PC-9 (cell line): ENCODE data around the gene AIRE. TPM values are rescaled to one million over a fixed set of nuclear protein-coding genes. Genes with fewer than 3 reads are reported as not detected.
"Not testable (repeated sequence)": the region's sequence is repeated elsewhere in the genome, so short reads cannot be mapped to it uniquely, and the experiment has no call there.

Experiments
- Bru-seq: library from RNA; stranded (reverse); fragments of 400-500 nt; gene quantifications from one replicate; lab custom pipeline; 2021; lab: Mats Ljungman, UMichigan
- BruChase-seq, 2 experiments: library from RNA; stranded (reverse); fragments of 400-500 nt; gene quantifications; one replicate each; lab custom pipeline; 2021; lab: Mats Ljungman, UMichigan
- BruUV-seq: library from RNA; stranded (reverse); fragments of 400-500 nt; replicated peaks from 2 replicates; lab custom pipeline; 2021; lab: Mats Ljungman, UMichigan
- CTCF ChIA-PET: fragments of 300-600 bp; sonication (Branson Sonifier 250); formaldehyde crosslinking; loops from one replicate; lab custom pipeline; 2022; ENCODE audit warnings: antibody characterized with exemption; lab: Charles Lee
- POLR2A ChIA-PET: fragments of 300-600 bp; sonication (Branson Sonifier 250); formaldehyde crosslinking; loops from one replicate; lab custom pipeline; 2022; ENCODE audit warnings: antibody characterized with exemption; ENCODE audit not compliant: unreplicated experiment; lab: Charles Lee
- DNase-seq, 2 experiments: peaks; one replicate each; pipeline versions ENCODE4 v3.0.0 to v3.0.0-alpha.2; 2015 to 2022; ENCODE audit warnings: mixed read lengths in 1 of 2
- H2AFZ ChIP-seq: fragments of 200-600 bp; sonication (generic); 2 replicates; pipeline ENCODE4 v1.8.1; 2017; ENCODE audit warnings: antibody characterized with exemption
- H3F3A ChIP-seq: fragments of 200-600 bp; sonication (generic); 2 replicates; pipeline ENCODE4 v1.8.1; 2017; ENCODE audit warnings: antibody characterized with exemption, mild to moderate bottlenecking, low read depth; ENCODE audit not compliant: insufficient read depth
- H3K27ac ChIP-seq: fragments of 200-600 bp; sonication (generic); 2 replicates; pipeline ENCODE4 v1.6.1; 2016; ENCODE audit warnings: mixed run types
- H3K27me3 ChIP-seq: fragments of 200-600 bp; sonication (generic); 2 replicates; pipeline ENCODE4 v1.6.1; 2016; ENCODE audit warnings: low read depth, mixed run types; ENCODE audit not compliant: insufficient read depth
- H3K36me3 ChIP-seq: fragments of 200-600 bp; sonication (generic); 2 replicates; pipeline ENCODE4 v1.6.1; 2016; ENCODE audit warnings: low read depth, mixed run types
- H3K4me1 ChIP-seq: fragments of 200-600 bp; sonication (generic); replicated peaks from 2 replicates; pipeline ENCODE4 v1.6.1; 2016; ENCODE audit warnings: mixed run types; ENCODE audit not compliant: insufficient read depth
- H3K4me2 ChIP-seq: fragments of 200-600 bp; sonication (generic); 2 replicates; pipeline ENCODE4 v1.6.1; 2017; ENCODE audit warnings: mixed run types
- H3K4me3 ChIP-seq: fragments of 200-600 bp; sonication (generic); 2 replicates; pipeline ENCODE4 v1.6.1; 2016; ENCODE audit warnings: mixed run types
- H3K79me2 ChIP-seq: fragments of 200-600 bp; sonication (generic); 2 replicates; pipeline ENCODE4 v1.6.1; 2017; ENCODE audit warnings: low read depth, mixed run types
- H3K9me2 ChIP-seq: fragments of 200-600 bp; sonication (generic); 2 replicates; pipeline ENCODE4 v1.8.1; 2017; ENCODE audit warnings: mild to moderate bottlenecking; ENCODE audit not compliant: insufficient read depth
- H3K9me3 ChIP-seq: fragments of 200-600 bp; sonication (generic); 2 replicates; pipeline ENCODE4 v1.8.1; 2016; ENCODE audit warnings: low read depth; ENCODE audit not compliant: insufficient read depth
- H4K20me1 ChIP-seq: fragments of 200-600 bp; sonication (generic); 2 replicates; pipeline ENCODE4 v1.8.1; 2017; ENCODE audit not compliant: insufficient read depth
- EZH2 ChIP-seq: fragments of 200-600 bp; sonication (generic); IDR thresholded peaks from 2 replicates; pipeline ENCODE4 v1.8.0; 2017; ENCODE audit warnings: antibody characterized with exemption, low read depth
- intact Hi-C: fragments of 100-400 bp; cut with micrococcal nuclease; formaldehyde crosslinking; loops from one replicate; pipeline ENCODE4 v1.10.0; 2022; ENCODE audit not compliant: unreplicated experiment
- long read RNA-seq: library from polyadenylated mRNA; stranded (forward); transcript quantifications from one replicate; pipeline ENCODE4 v2.0.0, GENCODE V29; 2022
- total RNA-seq: library from RNA; stranded (reverse); gene quantifications from 2 replicates; pipeline ENCODE4 v1.2.3, GENCODE V29; 2021
- TF ChIP-seq, protein P1 (sequence below): fragments of 200-600 bp; sonication (generic); conservative IDR thresholded peaks from 2 replicates; pipeline ENCODE4 v1.6.1; 2017; ENCODE audit warnings: mixed run types, antibody characterized with exemption, mild to moderate bottlenecking, moderate library complexity

AIRE gene
- not detected in 2 replicates for total RNA-seq
- Bru-seq, nascent RNA, result not detected
- not detected for BruChase-seq, experiment 1, labeled RNA remaining after a 2-hour chase
- BruChase-seq, experiment 2, labeled RNA remaining after a 6-hour chase, result not detected
- long read RNA-seq, result 0 reads

DNA sequence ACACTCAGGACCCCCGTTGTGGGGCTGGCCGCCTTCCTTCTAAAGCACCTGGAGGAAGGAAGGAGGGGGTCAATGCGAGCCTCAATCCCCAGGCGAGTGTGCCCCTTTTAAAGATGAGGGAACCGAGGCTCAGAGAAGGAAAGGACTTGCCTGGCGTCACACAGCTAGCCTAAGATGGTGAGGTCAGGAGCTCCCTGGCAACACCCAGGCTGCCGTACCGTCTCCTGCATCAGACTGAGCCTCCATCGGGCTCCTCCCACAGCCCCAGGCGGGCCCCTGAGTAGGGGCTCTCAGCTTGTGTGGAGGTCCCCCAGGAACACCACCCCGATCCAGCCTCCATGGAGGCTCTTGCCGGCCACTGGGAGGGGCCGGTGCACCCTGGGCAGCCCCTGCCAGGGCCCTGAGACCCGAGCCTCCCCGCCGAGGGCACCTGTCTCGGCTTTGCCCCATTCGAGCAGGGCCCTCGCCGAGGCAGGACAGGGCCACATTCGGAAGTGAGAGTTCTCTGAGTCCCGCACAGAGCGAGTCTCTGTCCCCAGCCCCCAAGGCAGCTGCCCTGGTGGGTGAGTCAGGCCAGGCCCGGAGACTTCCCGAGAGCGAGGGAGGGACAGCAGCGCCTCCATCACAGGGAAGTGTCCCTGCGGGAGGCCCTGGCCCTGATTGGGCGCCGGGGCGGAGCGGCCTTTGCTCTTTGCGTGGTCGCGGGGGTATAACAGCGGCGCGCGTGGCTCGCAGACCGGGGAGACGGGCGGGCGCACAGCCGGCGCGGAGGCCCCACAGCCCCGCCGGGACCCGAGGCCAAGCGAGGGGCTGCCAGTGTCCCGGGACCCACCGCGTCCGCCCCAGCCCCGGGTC is at the start of gene AIRE:
Gene AIRE, plus strand, starts transcription at position 739 of the 855 bp plus-strand sequence. CDS start 131 bp downstream, outside the sequence.
- CTCF ChIA-PET, result no interaction called here

DNA sequence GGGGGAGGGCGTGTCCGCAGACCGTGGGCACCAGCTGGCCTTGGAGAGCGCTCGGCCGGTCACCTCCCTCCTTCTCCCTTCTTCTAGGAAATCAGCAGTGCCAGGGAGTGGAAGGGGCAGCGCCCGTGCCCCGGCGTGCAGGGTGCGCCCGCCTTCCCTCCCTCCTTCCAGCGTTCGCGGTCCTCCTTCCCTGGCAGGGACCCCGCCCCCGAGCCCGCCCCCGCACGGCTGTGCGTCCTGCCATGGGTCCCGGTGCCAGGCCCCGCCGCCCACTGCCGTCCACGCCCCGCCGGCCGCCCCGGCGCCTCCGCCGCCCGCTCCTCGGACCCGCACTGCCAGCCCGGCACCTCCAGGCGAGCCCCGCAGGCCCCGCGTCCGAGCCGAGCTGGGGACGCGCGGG is 45.3 kb upstream of the AIRE start:
- BruUV-seq, intact Hi-C loops, H3K27ac ChIP-seq, POLR2A ChIA-PET, H3K9me3 ChIP-seq, H3F3A ChIP-seq, H3K4me3 ChIP-seq, H3K9me2 ChIP-seq, CTCF ChIA-PET, H3K27me3 ChIP-seq, DNase-seq, H4K20me1 ChIP-seq, H3K36me3 ChIP-seq, H3K4me1 ChIP-seq, H3K79me2 ChIP-seq, H2AFZ ChIP-seq, H3K4me2 ChIP-seq: not testable (repeated sequence)

More for the DNA sequence above, at the start of gene AIRE:
- no peaks in the 10 kb centered on the region for H4K20me1 ChIP-seq
- H3K27me3 ChIP-seq, result peaks cover 21% of the 10 kb centered on the region
- H3K79me2 ChIP-seq, result no peaks in the 10 kb centered on the region
- no peak within 1 kb of the TSS for H2AFZ ChIP-seq
- peak within 1 kb of the TSS; percentile 16; the same call in 1 of the 2 replicates for H3K4me2 ChIP-seq
- no peak within 1 kb of the TSS for H3K4me3 ChIP-seq
- no peaks in the 10 kb centered on the region for H3K4me1 ChIP-seq
- no peak for DNase-seq
- H3K9me2 ChIP-seq, result no peaks in the 10 kb centered on the region
- H3K9me3 ChIP-seq, result no peaks in the 10 kb centered on the region
- H3K36me3 ChIP-seq, result no peaks in the 10 kb centered on the region
- no peak for TF ChIP-seq EZH2
- TF ChIP-seq, protein P1, sequence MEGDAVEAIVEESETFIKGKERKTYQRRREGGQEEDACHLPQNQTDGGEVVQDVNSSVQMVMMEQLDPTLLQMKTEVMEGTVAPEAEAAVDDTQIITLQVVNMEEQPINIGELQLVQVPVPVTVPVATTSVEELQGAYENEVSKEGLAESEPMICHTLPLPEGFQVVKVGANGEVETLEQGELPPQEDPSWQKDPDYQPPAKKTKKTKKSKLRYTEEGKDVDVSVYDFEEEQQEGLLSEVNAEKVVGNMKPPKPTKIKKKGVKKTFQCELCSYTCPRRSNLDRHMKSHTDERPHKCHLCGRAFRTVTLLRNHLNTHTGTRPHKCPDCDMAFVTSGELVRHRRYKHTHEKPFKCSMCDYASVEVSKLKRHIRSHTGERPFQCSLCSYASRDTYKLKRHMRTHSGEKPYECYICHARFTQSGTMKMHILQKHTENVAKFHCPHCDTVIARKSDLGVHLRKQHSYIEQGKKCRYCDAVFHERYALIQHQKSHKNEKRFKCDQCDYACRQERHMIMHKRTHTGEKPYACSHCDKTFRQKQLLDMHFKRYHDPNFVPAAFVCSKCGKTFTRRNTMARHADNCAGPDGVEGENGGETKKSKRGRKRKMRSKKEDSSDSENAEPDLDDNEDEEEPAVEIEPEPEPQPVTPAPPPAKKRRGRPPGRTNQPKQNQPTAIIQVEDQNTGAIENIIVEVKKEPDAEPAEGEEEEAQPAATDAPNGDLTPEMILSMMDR, result no peak
- intact Hi-C loops, result no loop called here
- POLR2A ChIA-PET, result no interaction called here
- H3K27ac ChIP-seq, result no peak within 1 kb of the TSS
- H3F3A ChIP-seq, result no peaks in the 10 kb centered on the region
- no TSS peak for BruUV-seq

DNA sequence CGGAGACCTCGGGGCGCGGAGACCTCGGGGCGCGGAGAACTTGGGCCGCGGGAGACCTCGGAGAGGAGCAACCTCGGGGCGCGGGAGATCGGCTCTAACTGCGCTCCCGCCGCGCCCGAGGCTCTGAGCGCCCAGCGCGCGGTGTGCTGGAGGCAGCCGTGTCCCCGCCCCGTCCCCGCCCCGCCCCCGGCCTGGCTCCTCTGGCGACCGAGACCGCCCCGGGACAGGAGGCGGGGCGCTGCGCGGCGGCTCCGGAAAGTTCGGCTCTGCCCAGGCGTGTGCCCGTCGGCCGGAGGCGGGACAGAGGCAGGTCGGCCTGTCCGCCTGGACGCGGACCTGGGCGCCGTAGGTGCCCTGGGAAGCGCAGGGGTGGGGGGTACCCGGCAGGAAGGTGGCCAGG is 44.8 kb upstream of the AIRE start, which contains the start of gene ICOSLG:
Gene ICOSLG, minus strand, starts transcription at position 102 of the 400 bp plus-strand sequence. CDS start 126 bp downstream, outside the sequence.
- not testable (repeated sequence) for H4K20me1 ChIP-seq

DNA sequence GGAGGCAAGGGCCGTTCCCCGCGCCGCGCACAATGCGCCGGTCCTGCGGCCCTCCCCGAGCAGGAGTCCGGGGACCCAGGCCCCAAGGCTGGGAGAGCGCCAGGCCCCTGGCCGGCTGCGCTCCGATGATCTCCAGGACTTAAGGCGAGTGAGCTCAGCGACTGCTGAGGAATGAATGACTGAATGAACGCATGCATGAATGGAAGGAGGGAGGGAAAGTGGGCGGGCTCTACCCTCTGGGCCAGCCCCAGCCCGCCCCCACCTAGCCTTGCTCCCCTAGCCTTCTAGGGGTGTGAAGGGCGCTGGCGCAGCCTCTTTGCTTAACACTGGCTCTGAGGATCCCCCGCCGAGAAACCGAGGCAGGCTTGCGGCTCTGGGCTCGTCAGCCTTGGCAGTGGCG is 44.4 kb upstream of the AIRE start:
- H2AFZ ChIP-seq, H3K4me1 ChIP-seq, H3K79me2 ChIP-seq, H3K9me2 ChIP-seq, H3K9me3 ChIP-seq, intact Hi-C loops, H3F3A ChIP-seq, H4K20me1 ChIP-seq, BruUV-seq, CTCF ChIA-PET, H3K4me2 ChIP-seq, DNase-seq, H3K36me3 ChIP-seq, H3K27me3 ChIP-seq, H3K4me3 ChIP-seq, H3K27ac ChIP-seq, POLR2A ChIA-PET: not testable (repeated sequence)

More for the DNA sequence above, 44.8 kb upstream of the AIRE start, which contains the start of gene ICOSLG:
- H3K4me3 ChIP-seq, H3K27me3 ChIP-seq, DNase-seq, H3K4me2 ChIP-seq, H3K9me3 ChIP-seq, H3K79me2 ChIP-seq, H2AFZ ChIP-seq, H3K27ac ChIP-seq, BruUV-seq, intact Hi-C loops, H3K4me1 ChIP-seq, H3F3A ChIP-seq, CTCF ChIA-PET, POLR2A ChIA-PET, H3K36me3 ChIP-seq, H3K9me2 ChIP-seq: not testable (repeated sequence)

DNA sequence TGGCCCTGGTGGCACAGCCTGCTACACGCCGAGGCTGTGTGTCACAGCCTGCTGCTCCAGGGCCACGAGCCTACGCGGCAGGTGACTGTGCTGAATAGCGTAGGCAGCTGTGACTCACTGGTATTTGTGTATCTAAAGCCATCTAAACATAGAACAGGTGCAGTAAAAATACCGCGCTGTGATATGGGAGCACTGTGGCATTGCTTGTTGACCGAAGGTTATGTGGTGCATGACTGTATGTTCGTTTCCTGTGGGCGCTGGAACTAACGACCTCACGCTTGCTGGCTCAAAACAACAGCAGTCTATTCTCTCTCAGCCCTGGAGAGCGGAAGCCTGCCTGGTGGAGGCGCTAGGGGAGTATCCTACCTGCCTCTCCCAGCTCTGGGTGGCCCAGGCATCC is 41.7 kb upstream of the AIRE start:
- H3K79me2 ChIP-seq, H2AFZ ChIP-seq, POLR2A ChIA-PET, H3K4me1 ChIP-seq, H3K4me3 ChIP-seq, CTCF ChIA-PET, H3K36me3 ChIP-seq, H3K9me2 ChIP-seq, H3K9me3 ChIP-seq, H3F3A ChIP-seq, H3K27me3 ChIP-seq, H3K27ac ChIP-seq, H4K20me1 ChIP-seq, BruUV-seq, intact Hi-C loops, H3K4me2 ChIP-seq, DNase-seq: not testable (repeated sequence)

DNA sequence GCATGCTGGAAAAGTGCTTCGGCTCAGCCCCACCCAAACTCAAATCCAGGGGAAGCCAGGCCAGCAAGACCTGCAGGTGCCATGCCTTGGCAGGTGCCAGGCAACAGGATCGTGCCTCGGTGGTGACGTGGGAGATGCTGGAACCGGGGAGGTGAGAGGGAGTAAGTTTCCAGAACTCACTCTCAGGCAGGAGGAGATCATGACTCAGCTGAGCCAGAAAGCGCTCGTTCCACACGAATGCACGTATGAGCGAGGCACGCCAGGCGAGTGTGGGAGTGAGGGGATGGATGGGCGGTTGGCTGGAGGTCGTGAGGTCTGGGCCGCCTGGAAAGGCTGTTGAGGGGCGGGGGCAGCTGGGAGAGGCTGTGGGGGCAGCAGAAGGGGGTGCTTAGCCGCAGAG is 37.8 kb upstream of the AIRE start:
- BruUV-seq, H3K4me3 ChIP-seq, H3F3A ChIP-seq, DNase-seq, H4K20me1 ChIP-seq, H3K4me2 ChIP-seq, H3K9me3 ChIP-seq, CTCF ChIA-PET, H3K36me3 ChIP-seq, H2AFZ ChIP-seq, H3K27me3 ChIP-seq, H3K4me1 ChIP-seq, POLR2A ChIA-PET, H3K27ac ChIP-seq, H3K79me2 ChIP-seq, intact Hi-C loops, H3K9me2 ChIP-seq: not testable (repeated sequence)
